ENCODE results near the gene SLC2A1.

Gene SLC2A1

GRCh38 chr1:42930178-42931107, 28.2 kb downstream of the SLC2A1 start:
- no peak for DNase-seq (ENCODE audit: extremely low read depth, low read depth)
- no peak for TF ChIP-seq CTCF (IDR thresholded peaks at IDR 0.05; ENCODE audit: low read depth, low read length)

- TF ChIP-seq CTCF (IDR thresholded peaks at IDR 0.05; ENCODE audit: low read depth, low read length), result no peak
- no peak for DNase-seq (ENCODE audit: extremely low read depth, low read depth)
Measured at GRCh38 chr1:42929434-42930177, 29.1 kb downstream of the SLC2A1 start.

- TF ChIP-seq CTCF (IDR thresholded peaks at IDR 0.05; ENCODE audit: low read depth, low read length), result no peak
- no peak for DNase-seq (ENCODE audit: extremely low read depth, low read depth)
Measured at GRCh38 chr1:42928859-42929258, 29.8 kb downstream of the SLC2A1 start.

GRCh38 chr1:42927920-42928505, 30.7 kb downstream of the SLC2A1 start:
- no peak for DNase-seq (ENCODE audit: extremely low read depth, low read depth)
- TF ChIP-seq CTCF (IDR thresholded peaks at IDR 0.05; ENCODE audit: low read depth, low read length), result no peak

- no peak for TF ChIP-seq CTCF (IDR thresholded peaks at IDR 0.05; ENCODE audit: low read depth, low read length)
- no peak for DNase-seq (ENCODE audit: extremely low read depth, low read depth)
Measured at GRCh38 chr1:42927274-42927841, 31.3 kb downstream of the SLC2A1 start.

GRCh38 chr1:42926879-42927242, 31.8 kb downstream of the SLC2A1 start:
- no peak for TF ChIP-seq CTCF (IDR thresholded peaks at IDR 0.05; ENCODE audit: low read depth, low read length)
- DNase-seq (ENCODE audit: extremely low read depth, low read depth), result no peak
